Measurements from ENCODE around the gene FAM107A.

FAM107A gene

GRCh38 chr3:58577269-58577821 is at the start of gene FAM107A:
FAM107A (minus strand) TSS chr3:58577391; CDS start chr3:58569860, 7,531 bp downstream.
- DNase-seq (ENCODE audit: low read depth), result peak; percentile 96

GRCh38 chr3:58625196-58625824 is 48.1 kb upstream of the FAM107A start:
- no peak for DNase-seq (ENCODE audit: low read depth)

GRCh38 chr3:58624550-58624949 is 47.4 kb upstream of the FAM107A start:
- DNase-seq (ENCODE audit: low read depth), result no peak

- peak; percentile 67 for DNase-seq (ENCODE audit: low read depth)
Observed at GRCh38 chr3:58623961-58624360, 46.8 kb upstream of the FAM107A start.

- DNase-seq (ENCODE audit: low read depth), result no peak
Observed at GRCh38 chr3:58623478-58623877, 46.3 kb upstream of the FAM107A start.

- no peak for DNase-seq (ENCODE audit: low read depth)
Observed at GRCh38 chr3:58622892-58623291, 45.7 kb upstream of the FAM107A start.

- DNase-seq (ENCODE audit: low read depth), result no peak
Observed at GRCh38 chr3:58622436-58622835, 45.2 kb upstream of the FAM107A start.

GRCh38 chr3:58621086-58621830 is 44.1 kb upstream of the FAM107A start:
- peak; percentile 30 for DNase-seq (ENCODE audit: low read depth)

- no peak for DNase-seq (ENCODE audit: low read depth)
Observed at GRCh38 chr3:58620421-58620820, 43.2 kb upstream of the FAM107A start.

- peak; percentile 96 for DNase-seq (ENCODE audit: low read depth)
Observed at GRCh38 chr3:58617338-58617761, 40.2 kb upstream of the FAM107A start.

GRCh38 chr3:58613236-58614132 is 36.3 kb upstream of the FAM107A start:
- peak; percentile 41 for DNase-seq (ENCODE audit: low read depth)

GRCh38 chr3:58612830-58613229 is 35.6 kb upstream of the FAM107A start:
- no peak for DNase-seq (ENCODE audit: low read depth)

- DNase-seq (ENCODE audit: low read depth), result no peak
Observed at GRCh38 chr3:58609990-58610389, 32.8 kb upstream of the FAM107A start.

- DNase-seq (ENCODE audit: low read depth), result peak; percentile 68
Observed at GRCh38 chr3:58608648-58609047, 31.5 kb upstream of the FAM107A start.

GRCh38 chr3:58607816-58608215 is 30.6 kb upstream of the FAM107A start:
- no peak for DNase-seq (ENCODE audit: low read depth)

- DNase-seq (ENCODE audit: low read depth), result no peak
Observed at GRCh38 chr3:58606693-58607092, 29.5 kb upstream of the FAM107A start.

GRCh38 chr3:58604031-58604430 is 26.8 kb upstream of the FAM107A start:
- no peak for DNase-seq (ENCODE audit: low read depth)

GRCh38 chr3:58603606-58604005 is 26.4 kb upstream of the FAM107A start:
- DNase-seq (ENCODE audit: low read depth), result no peak

- DNase-seq (ENCODE audit: low read depth), result no peak
Observed at GRCh38 chr3:58597770-58598310, 20.6 kb upstream of the FAM107A start.

- no peak for DNase-seq (ENCODE audit: low read depth)
Observed at GRCh38 chr3:58596834-58597518, 19.8 kb upstream of the FAM107A start.

- DNase-seq (ENCODE audit: low read depth), result no peak
Observed at GRCh38 chr3:58594117-58594516, 16.9 kb upstream of the FAM107A start.
